Measurements from ENCODE around the gene GLO1.

GLO1 gene

DNA sequence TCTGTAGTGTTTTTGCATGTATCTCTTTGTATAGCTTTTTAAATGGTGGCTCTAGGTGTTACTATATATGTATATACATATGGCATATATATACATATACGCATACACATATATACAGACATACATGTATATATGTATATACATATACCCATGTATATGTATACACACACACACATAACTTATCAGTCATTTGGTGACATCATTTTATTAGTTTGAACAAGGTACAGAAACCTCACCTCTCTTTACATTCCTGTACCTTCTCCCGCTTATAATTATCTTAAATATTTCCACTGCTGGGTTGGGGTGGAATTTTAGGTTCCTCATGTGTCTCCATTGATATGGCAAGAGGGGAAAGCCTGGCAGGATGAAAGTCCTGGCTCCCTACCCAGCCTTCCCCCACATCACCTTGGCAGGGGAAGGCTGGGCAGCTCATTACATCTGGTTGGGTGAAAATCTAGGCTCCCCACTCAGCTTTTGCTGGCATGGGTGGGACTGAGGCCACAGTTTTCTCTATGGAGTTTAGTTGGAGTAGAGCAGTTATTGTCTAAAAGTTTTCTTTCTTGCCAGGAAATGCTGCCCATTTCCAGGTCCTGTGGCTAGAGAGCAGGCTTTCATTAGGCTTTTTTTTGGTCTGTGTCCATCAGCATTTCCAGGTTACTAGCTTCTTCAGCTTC is 7.6 kb downstream of the GLO1 start:
- no peak for DNase-seq (ENCODE audit: insufficient read length, low spot score)
- no peak for TF ChIP-seq SPI1 (IDR thresholded peaks at IDR 0.05; ENCODE audit: low read depth, low read length)
- no peak for TF ChIP-seq POLR2AphosphoS5 (IDR thresholded peaks at IDR 0.05; ENCODE audit: low read depth, low read length)
- TF ChIP-seq POU2F2 (IDR thresholded peaks at IDR 0.05; ENCODE audit: low read depth, low read length): no peak
- FAIRE-seq: no peak

DNA sequence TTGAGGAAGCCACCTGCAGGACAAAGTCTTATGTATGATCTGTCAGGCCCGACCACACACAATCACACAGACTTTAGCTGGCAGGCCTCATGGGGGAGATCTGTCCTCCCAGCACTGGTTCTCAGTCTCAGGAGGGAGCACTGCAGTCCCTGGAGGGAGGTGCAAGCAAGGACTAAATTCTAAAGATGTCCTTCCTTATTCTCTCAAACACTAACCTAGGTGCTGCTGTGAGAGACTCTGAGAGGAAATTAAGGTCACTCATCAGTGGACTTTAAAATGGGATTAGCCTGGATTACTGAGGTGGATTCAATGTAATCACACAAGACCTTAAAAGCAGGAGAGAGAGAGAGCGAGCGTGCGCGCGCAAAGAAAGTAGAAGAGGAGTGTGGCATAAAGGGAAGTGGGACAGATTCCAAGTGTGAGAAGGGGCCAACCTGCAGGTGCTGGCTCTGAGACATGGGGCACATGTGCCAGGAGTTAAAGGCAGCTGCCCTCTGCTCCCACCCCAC is 14.3 kb downstream of the GLO1 start:
- FAIRE-seq (peak; percentile 94), DNase-seq (ENCODE audit: insufficient read length, low spot score) (no peak)

DNA sequence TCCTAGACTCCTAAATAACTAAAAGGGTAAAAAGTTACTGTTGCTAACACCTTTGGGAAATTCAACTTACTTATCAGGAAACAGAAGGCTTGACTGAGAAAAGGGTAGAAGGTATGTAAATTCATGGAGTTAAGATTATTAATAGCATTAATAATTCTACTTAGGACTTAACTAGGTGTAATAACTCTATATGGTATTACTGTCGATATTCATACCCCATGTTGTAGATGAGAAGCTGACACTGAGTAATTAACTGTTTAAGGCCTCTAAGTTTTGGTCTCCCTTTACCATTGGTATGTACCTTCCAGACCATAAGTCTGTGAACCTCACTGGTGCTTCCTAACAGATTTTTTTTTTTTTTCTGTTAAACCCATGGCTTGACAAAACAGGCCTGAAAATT is 15.4 kb downstream of the GLO1 start:
- FAIRE-seq (no peak), DNase-seq (ENCODE audit: insufficient read length, low spot score) (no peak)
- TF ChIP-seq TAF1 (IDR thresholded peaks at IDR 0.05; ENCODE audit: low read depth, low read length): no peak
- no peak for TF ChIP-seq POLR2A (IDR thresholded peaks at IDR 0.05; ENCODE audit: low read depth, low read length)
- no peak for TF ChIP-seq POU2F2 (IDR thresholded peaks at IDR 0.05; ENCODE audit: low read depth, low read length)
- TF ChIP-seq POLR2AphosphoS5 (IDR thresholded peaks at IDR 0.05; ENCODE audit: low read depth, low read length): no peak
- TF ChIP-seq PAX5 (IDR thresholded peaks at IDR 0.05; ENCODE audit: insufficient read depth, low read length, severe bottlenecking): no peak
- no peak for TF ChIP-seq SPI1 (IDR thresholded peaks at IDR 0.05; ENCODE audit: low read depth, low read length)

More for the DNA sequence above, 14.3 kb downstream of the GLO1 start:
- TF ChIP-seq SPI1 (IDR thresholded peaks at IDR 0.05; ENCODE audit: low read depth, low read length) (peak; percentile 84), PAX5 (IDR thresholded peaks at IDR 0.05; ENCODE audit: insufficient read depth, low read length, severe bottlenecking) (no peak)

DNA sequence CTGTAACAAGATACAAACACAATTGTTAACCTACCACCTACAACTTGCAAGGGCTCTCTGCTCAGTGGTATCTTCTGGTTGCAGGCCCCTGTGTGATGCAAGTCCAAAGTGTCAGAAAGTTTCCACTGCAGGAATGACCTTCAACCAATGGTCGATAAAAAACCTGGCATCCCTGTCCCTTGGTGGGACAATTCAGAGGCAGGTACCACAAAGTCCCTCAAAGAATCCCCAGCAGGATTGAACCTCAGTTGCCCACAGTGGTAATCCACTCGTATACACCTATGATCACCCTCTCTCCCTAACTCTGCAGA is 15.9 kb downstream of the GLO1 start:
- DNase-seq (ENCODE audit: insufficient read length, low spot score) (no peak), FAIRE-seq (no peak)
- TF ChIP-seq POLR2AphosphoS5 (IDR thresholded peaks at IDR 0.05; ENCODE audit: low read depth, low read length) (no peak), POU2F2 (IDR thresholded peaks at IDR 0.05; ENCODE audit: low read depth, low read length) (no peak), SPI1 (IDR thresholded peaks at IDR 0.05; ENCODE audit: low read depth, low read length) (peak; percentile 22; the same call in 1 of the 2 replicates)

DNA sequence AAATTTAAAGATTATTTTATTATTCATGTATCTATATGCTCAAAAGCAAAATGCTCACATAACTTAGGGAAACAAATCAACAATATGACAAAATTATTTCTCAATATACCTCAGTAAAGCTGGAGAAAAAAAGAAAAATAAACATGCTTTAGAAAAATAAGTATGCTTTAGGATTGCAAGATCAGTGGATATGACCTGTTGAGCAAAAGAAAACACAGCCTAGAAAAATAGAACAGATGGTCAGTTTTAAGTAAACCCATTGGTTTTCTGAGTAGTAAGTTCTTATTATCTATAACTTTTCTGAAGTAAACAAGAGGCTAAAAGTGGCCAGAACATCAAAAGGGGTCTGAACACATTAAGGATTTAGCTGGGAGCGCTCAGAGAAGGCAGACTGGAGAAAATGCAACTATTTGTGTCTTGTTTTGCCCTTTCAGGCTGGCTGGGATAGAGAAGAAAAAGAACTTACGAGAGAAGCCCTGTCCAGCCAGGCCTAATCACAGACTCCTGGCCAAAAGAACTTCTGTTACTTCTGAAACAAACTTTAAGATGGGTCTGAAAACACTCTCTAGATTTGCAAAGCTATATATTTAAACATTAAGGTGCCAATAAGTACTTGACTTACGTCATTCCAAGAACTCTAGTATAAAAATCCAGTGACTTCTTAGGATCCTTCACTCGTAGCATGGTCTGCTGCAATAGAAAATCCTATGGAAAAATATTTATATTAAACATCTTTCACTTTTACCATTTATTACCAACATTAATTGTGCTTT is 16.5 kb downstream of the GLO1 start:
- no peak for FAIRE-seq
- DNase-seq (ENCODE audit: insufficient read length, low spot score): no peak
- TF ChIP-seq POLR2AphosphoS5 (IDR thresholded peaks at IDR 0.05; ENCODE audit: low read depth, low read length): no peak

DNA sequence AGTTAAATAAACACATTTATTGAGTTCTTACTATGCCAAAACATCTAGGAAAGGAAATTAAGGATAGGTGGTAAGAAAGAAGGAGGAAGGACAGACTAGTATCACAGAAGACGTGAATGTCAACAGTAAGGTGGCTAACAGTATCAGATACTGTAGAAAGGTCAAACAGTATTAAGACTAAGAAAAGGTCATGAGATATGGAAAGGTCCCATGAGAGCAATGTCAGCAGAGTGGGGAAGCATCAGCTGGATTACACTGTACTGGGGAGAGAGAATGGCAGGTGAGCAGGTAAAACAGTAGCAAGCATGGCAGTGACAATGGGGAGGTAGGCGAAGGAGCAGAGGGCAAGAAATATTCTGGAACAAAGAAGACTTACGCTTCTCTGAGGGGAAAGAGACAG is 18.0 kb downstream of the GLO1 start:
- TF ChIP-seq POLR2A (IDR thresholded peaks at IDR 0.05; ENCODE audit: low read depth, low read length): no peak
- no peak for TF ChIP-seq SPI1 (IDR thresholded peaks at IDR 0.05; ENCODE audit: low read depth, low read length)
- no peak for TF ChIP-seq POU2F2 (IDR thresholded peaks at IDR 0.05; ENCODE audit: low read depth, low read length)
- TF ChIP-seq TAF1 (IDR thresholded peaks at IDR 0.05; ENCODE audit: low read depth, low read length): no peak
- no peak for TF ChIP-seq PAX5 (IDR thresholded peaks at IDR 0.05; ENCODE audit: insufficient read depth, low read length, severe bottlenecking)
- no peak for TF ChIP-seq POLR2AphosphoS5 (IDR thresholded peaks at IDR 0.05; ENCODE audit: low read depth, low read length)
- FAIRE-seq: peak; percentile 31
- DNase-seq (ENCODE audit: insufficient read length, low spot score): no peak

DNA sequence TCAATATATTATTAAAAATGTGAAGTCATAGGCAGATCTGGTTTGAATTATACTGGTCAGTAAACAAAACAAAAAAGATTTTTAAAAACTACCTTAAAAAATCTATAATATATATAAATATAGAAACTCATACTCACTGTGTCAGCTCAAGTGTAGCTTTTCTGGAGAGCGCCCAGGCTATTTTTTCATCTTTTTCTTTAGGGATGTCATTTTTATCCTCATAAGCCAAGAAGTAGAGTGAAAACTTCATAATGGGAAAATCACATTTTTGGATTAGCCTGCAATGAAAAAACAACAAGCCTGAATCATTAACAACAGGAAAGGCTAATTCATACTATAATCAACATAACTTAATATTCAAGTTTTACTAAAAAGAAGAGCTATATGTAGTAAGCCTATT is 18.7 kb downstream of the GLO1 start:
- DNase-seq (ENCODE audit: insufficient read length, low spot score) (no peak), FAIRE-seq (no peak)
- TF ChIP-seq PAX5 (IDR thresholded peaks at IDR 0.05; ENCODE audit: insufficient read depth, low read length, severe bottlenecking): no peak

DNA sequence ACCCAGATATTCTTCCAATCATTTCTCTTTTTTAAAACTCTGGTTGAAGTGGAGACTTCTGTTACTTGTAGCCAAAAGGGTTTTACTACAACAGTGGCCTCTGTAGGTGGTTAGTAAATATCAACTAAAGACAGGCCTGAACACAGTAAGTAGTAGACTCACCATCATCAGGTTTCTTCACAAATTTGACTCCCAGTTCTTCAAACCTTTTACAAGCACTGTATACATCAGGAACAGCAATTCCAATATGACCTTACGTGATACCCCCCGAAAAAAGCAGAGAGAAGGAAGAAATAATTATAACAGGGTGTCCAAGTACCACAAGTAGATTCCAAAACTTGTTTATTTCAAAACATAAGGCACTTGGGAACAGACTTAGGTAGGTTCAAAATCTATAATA is 21.1 kb downstream of the GLO1 start:
- no peak for FAIRE-seq
- DNase-seq (ENCODE audit: insufficient read length, low spot score): no peak
- TF ChIP-seq PAX5 (IDR thresholded peaks at IDR 0.05; ENCODE audit: insufficient read depth, low read length, severe bottlenecking) (no peak), TAF1 (IDR thresholded peaks at IDR 0.05; ENCODE audit: low read depth, low read length) (no peak), POLR2A (IDR thresholded peaks at IDR 0.05; ENCODE audit: low read depth, low read length) (no peak), POU2F2 (IDR thresholded peaks at IDR 0.05; ENCODE audit: low read depth, low read length) (no peak), SPI1 (IDR thresholded peaks at IDR 0.05; ENCODE audit: low read depth, low read length) (no peak), POLR2AphosphoS5 (IDR thresholded peaks at IDR 0.05; ENCODE audit: low read depth, low read length) (no peak)

DNA sequence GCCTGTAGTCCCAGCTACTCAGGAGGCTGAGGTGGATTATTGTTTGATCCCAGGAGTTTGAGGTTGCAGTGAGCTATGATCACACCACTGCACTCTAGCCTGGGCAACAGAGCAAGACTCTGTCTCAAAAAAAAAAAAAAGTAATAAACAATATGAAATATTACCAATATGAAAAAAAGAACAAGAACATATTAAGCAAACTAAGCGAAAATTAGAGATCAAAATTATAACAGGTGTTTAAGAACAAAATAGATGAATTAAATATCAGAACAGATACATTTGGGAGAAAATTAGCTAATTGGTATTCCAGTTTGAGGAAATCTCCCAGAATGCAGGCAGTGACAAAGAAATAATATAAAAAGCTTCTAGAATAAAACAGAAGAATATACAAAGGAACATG is 23.3 kb downstream of the GLO1 start:
- TF ChIP-seq POLR2AphosphoS5 (IDR thresholded peaks at IDR 0.05; ENCODE audit: low read depth, low read length) (no peak), POLR2A (IDR thresholded peaks at IDR 0.05; ENCODE audit: low read depth, low read length) (no peak), PAX5 (IDR thresholded peaks at IDR 0.05; ENCODE audit: insufficient read depth, low read length, severe bottlenecking) (no peak), SPI1 (IDR thresholded peaks at IDR 0.05; ENCODE audit: low read depth, low read length) (no peak), TAF1 (IDR thresholded peaks at IDR 0.05; ENCODE audit: low read depth, low read length) (no peak), POU2F2 (IDR thresholded peaks at IDR 0.05; ENCODE audit: low read depth, low read length) (no peak)
- FAIRE-seq: no peak
- DNase-seq (ENCODE audit: insufficient read length, low spot score): no peak

DNA sequence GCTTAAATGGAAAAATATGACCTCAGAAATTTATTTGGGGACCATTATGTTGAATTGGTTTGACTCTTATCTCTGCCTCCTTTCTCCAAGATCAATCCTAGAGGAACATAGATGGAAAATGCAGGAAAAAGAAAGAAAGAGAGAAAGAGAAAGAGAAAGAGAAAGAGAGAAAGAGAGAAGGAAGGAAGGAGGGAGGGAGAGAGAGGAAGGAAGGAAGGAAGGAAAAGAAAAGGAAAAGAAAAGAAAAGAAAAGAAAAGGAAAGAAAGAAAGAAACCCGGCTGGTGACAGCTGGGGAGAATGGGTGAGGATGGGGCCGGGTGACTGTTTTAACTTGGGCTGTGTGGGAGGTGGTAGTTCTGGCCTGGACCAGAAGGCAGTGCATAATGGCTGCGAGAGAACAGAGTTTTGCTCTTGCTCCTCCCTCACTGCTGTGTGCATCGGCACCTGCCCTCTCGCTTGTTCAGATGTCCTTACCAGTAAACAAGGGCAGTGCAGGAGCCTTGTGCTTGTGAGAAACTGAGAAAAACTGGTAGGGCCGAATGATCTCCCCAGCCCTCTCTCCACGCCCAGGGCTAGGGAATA is 24.7 kb downstream of the GLO1 start:
- DNase-seq (ENCODE audit: insufficient read length, low spot score) (no peak), FAIRE-seq (peak; percentile 62)
- no peak for TF ChIP-seq PAX5 (IDR thresholded peaks at IDR 0.05; ENCODE audit: insufficient read depth, low read length, severe bottlenecking)
- TF ChIP-seq POLR2A (IDR thresholded peaks at IDR 0.05; ENCODE audit: low read depth, low read length): no peak
- no peak for TF ChIP-seq POU2F2 (IDR thresholded peaks at IDR 0.05; ENCODE audit: low read depth, low read length)
- no peak for TF ChIP-seq TAF1 (IDR thresholded peaks at IDR 0.05; ENCODE audit: low read depth, low read length)
- TF ChIP-seq POLR2AphosphoS5 (IDR thresholded peaks at IDR 0.05; ENCODE audit: low read depth, low read length): no peak
- TF ChIP-seq SPI1 (IDR thresholded peaks at IDR 0.05; ENCODE audit: low read depth, low read length): no peak
